Uterus (tissue), 4 donors: ENCODE measurements around the gene KIF1B. TPM values are rescaled to one million over a fixed set of nuclear protein-coding genes. Genes with fewer than 3 reads are reported as not detected.
"Not testable (repeated sequence)": the region's sequence is repeated elsewhere in the genome, so short reads cannot be mapped to it uniquely, and the experiment has no call there.

Source experiments
- DNase-seq, 2 donors: peaks; one replicate each; pipeline ENCODE4 v3.0.0-alpha.2; 2019 to 2020
- H3K27ac ChIP-seq, 2 donors: fragments of 200-600 bp; sonication (generic); 1 replicate in 1 of 2; 2 replicates in 1 of 2; pipeline ENCODE4 v1.5.1; 2016 to 2018
- H3K27me3 ChIP-seq, 2 donors: fragments of 200-600 bp; sonication (generic); one replicate each; pipeline ENCODE4 v1.5.1; 2018 to 2019; ENCODE audit warnings: control low read depth in 1 of 2
- H3K36me3 ChIP-seq, 2 donors: fragments of 200-600 bp; sonication (generic); one replicate each; pipeline ENCODE4 v1.5.1; 2019; ENCODE audit warnings: control low read depth in 1 of 2
- H3K4me1 ChIP-seq, 2 donors: fragments of 200-600 bp; sonication (generic); one replicate each; pipeline ENCODE4 v1.5.1; 2018 to 2019; ENCODE audit warnings: control low read depth in 1 of 2
- H3K4me3 ChIP-seq, 2 donors: fragments of 200-600 bp; sonication (generic); 1 replicate in 1 of 2; 2 replicates in 1 of 2; pipeline ENCODE4 v1.5.1; 2018 to 2019; ENCODE audit warnings: mild to moderate bottlenecking in 1 of 2
- H3K9me3 ChIP-seq, 2 donors: fragments of 200-600 bp; sonication (generic); one replicate each; pipeline ENCODE4 v1.5.1; 2019; ENCODE audit warnings: control low read depth in 1 of 2
- CTCF ChIP-seq, 4 experiments: fragments of 200-600 bp in 2 of 4; fragments of 450-650 bp in 2 of 4; sonication (generic) in 2 of 4; IDR thresholded peaks; one replicate each; pipeline ENCODE4 v1.5.1; 2016 to 2019; ENCODE audit warnings: antibody characterized with exemption in 4 of 4, mild to moderate bottlenecking in 2 of 4, moderate library complexity in 1 of 4
- POLR2A ChIP-seq, 2 donors: fragments of 450-650 bp; IDR thresholded peaks; one replicate each; pipeline ENCODE4 v1.6.1; 2016; ENCODE audit warnings: antibody characterized with exemption in 2 of 2, mild to moderate bottlenecking in 1 of 2, moderate library complexity in 1 of 2
- intact Hi-C: fragments of 100-400 bp; cut with DNase I; formaldehyde crosslinking; loops from one replicate; pipeline ENCODE4 v1.15.1; 2023; ENCODE audit warnings: low total_unique reads
- total RNA-seq, 4 donors: library from RNA; depleted of rRNA in 3 of 4; stranded (reverse); fragments of >200 nt in 3 of 4; gene quantifications; one replicate each; pipeline versions ENCODE4 v1.1.0 to v1.2.4, GENCODE V29; 2014 to 2023
- donor health status: DM: yes; HTN: yes; CAD: no.

Gene KIF1B
- total RNA-seq, 4 donors from 2014 or later, result 26.4 to 89.6 (median 45.1) TPM

- Histone ChIP-seq H3K9me3 (no peaks in the 10 kb centered on the region), H3K27me3 (no peaks in the 10 kb centered on the region), H3K4me3 (no peak overlapping the region), H3K27ac (no peak overlapping the region), H3K4me1 (no peaks in the 10 kb centered on the region), H3K36me3 (no peaks in the 10 kb centered on the region)
- no peak for DNase-seq
- intact Hi-C loops, result no loop called here
- TF ChIP-seq POLR2A (IDR thresholded peaks at IDR 0.05) (no peak), CTCF (IDR thresholded peaks at IDR 0.05) (no peak)
Measured at GRCh38 chr1:10374442-10374860, 164.1 kb downstream of the KIF1B start.

- intact Hi-C loops, result loop anchor here (5.0 kb wide), 1 partner anchor 50 kb away; no protein-coding TSS in a partner anchor
- H3K4me3 ChIP-seq, H3K36me3 ChIP-seq, H3K4me1 ChIP-seq, H3K27me3 ChIP-seq, H3K9me3 ChIP-seq: not testable (repeated sequence)
- DNase-seq, result peak; percentile 55 to 73
- TF ChIP-seq CTCF (IDR thresholded peaks at IDR 0.05), result peak; percentile 65 to 90 (median 74)
- H3K27ac ChIP-seq, result peak overlapping the region; percentile 48 to 63
Measured at GRCh38 chr1:10377365-10378029, 167.1 kb downstream of the KIF1B start.

GRCh38 chr1:10378081-10378841 is 167.9 kb downstream of the KIF1B start:
- H3K4me3 ChIP-seq, result no peak overlapping the region
- H3K4me1 ChIP-seq, result no peaks in the 10 kb centered on the region
- no peaks in the 10 kb centered on the region for H3K36me3 ChIP-seq
- intact Hi-C loops, result loop anchor here (5.0 kb wide), 1 partner anchor 49 kb away; no protein-coding TSS in a partner anchor
- peak overlapping the region; percentile 48 to 63 for H3K27ac ChIP-seq
- DNase-seq, result peak in 1 of 2 donors; percentile 31
- TF ChIP-seq POLR2A (IDR thresholded peaks at IDR 0.05) (no peak), CTCF (IDR thresholded peaks at IDR 0.05) (no peak)
- H3K27me3 ChIP-seq, result no peaks in the 10 kb centered on the region
- H3K9me3 ChIP-seq, result no peaks in the 10 kb centered on the region

GRCh38 chr1:10379101-10379620 is 168.8 kb downstream of the KIF1B start:
- no peak overlapping the region for H3K27ac ChIP-seq
- H3K4me3 ChIP-seq, result no peak overlapping the region
- intact Hi-C loops, result loop anchor here (5.0 kb wide), 1 partner anchor 48 kb away; no protein-coding TSS in a partner anchor
- no peaks in the 10 kb centered on the region for H3K36me3 ChIP-seq
- no peaks in the 10 kb centered on the region for H3K4me1 ChIP-seq
- no peaks in the 10 kb centered on the region for H3K27me3 ChIP-seq
- H3K9me3 ChIP-seq, result no peaks in the 10 kb centered on the region
- TF ChIP-seq POLR2A (IDR thresholded peaks at IDR 0.05), result no peak
- DNase-seq, result no peak

- no peak for DNase-seq
- H3K9me3 ChIP-seq, result no peaks in the 10 kb centered on the region
- no peaks in the 10 kb centered on the region for H3K4me1 ChIP-seq
- H3K36me3 ChIP-seq, result no peaks in the 10 kb centered on the region
- no peak overlapping the region for H3K27ac ChIP-seq
- H3K4me3 ChIP-seq, result no peak overlapping the region
- TF ChIP-seq POLR2A (IDR thresholded peaks at IDR 0.05), result no peak
- TF ChIP-seq CTCF (IDR thresholded peaks at IDR 0.05), result no peak
- no peaks in the 10 kb centered on the region for H3K27me3 ChIP-seq
- intact Hi-C loops, result loop anchor here (5.0 kb wide), 1 partner anchor 48 kb away; no protein-coding TSS in a partner anchor
Measured at GRCh38 chr1:10379676-10380075, 169.3 kb downstream of the KIF1B start.
